HepG2 (cell line): ENCODE measurements around the gene PIGZ. TPM values are rescaled to one million over a fixed set of nuclear protein-coding genes. Genes with fewer than 3 reads are reported as not detected.

Source experiments
- ADNP ChIP-seq: sonication (generic); formaldehyde crosslinking; IDR thresholded peaks from 2 replicates; pipeline ENCODE4 v1.4.0; 2020; ENCODE audit warnings: missing genetic modification reagents
- ATF7-NPFF ChIP-seq: sonication (generic); formaldehyde crosslinking; IDR thresholded peaks from 2 replicates; pipeline ENCODE4 v1.8.1; 2023; ENCODE audit warnings: mild to moderate bottlenecking, low read depth, missing genetic modification reagents, moderate library complexity
- CCDC6 ChIP-seq: sonication (generic); formaldehyde crosslinking; IDR thresholded peaks from 2 replicates; pipeline ENCODE4 v1.8.1; 2022; ENCODE audit warnings: mild to moderate bottlenecking, missing genetic modification reagents, moderate library complexity
- CHCHD3 ChIP-seq: sonication (generic); formaldehyde crosslinking; IDR thresholded peaks from 2 replicates; pipeline ENCODE4 v1.8.0; 2022; ENCODE audit warnings: mild to moderate bottlenecking, missing genetic modification reagents, moderate library complexity
- FOXM1 ChIP-seq: sonication (generic); formaldehyde crosslinking; IDR thresholded peaks from 2 replicates; pipeline ENCODE4 v1.5.0; 2020; ENCODE audit warnings: missing genetic modification reagents
- MNT ChIP-seq: fragments of 450-650 bp; IDR thresholded peaks from 2 replicates; pipeline ENCODE4 v1.6.1; 2016
- NCOA2 ChIP-seq: sonication (generic); formaldehyde crosslinking; IDR thresholded peaks from 2 replicates; pipeline ENCODE4 v1.8.0; 2022; ENCODE audit warnings: inconsistent platforms
- PCBP2 ChIP-seq: fragments of 200-400 bp; formaldehyde crosslinking; optimal IDR thresholded peaks from 2 replicates; pipeline ENCODE3; 2018; ENCODE audit warnings: low read length, low read depth; ENCODE audit not compliant: poor library complexity, severe bottlenecking
- REST ChIP-seq, 2 experiments: IDR thresholded peaks; 2 replicates each; pipeline ENCODE4 v1.6.1; 2011 to 2012; ENCODE audit warnings: low read length in 2 of 2, borderline replicate concordance in 1 of 2, low read depth in 1 of 2, mild to moderate bottlenecking in 1 of 2, moderate library complexity in 1 of 2
- TEAD3 ChIP-seq: optimal IDR thresholded peaks from 2 replicates; pipeline ENCODE3; 2016; ENCODE audit warnings: borderline replicate concordance
- TERF1 ChIP-seq: sonication (generic); formaldehyde crosslinking; IDR thresholded peaks from 2 replicates; pipeline ENCODE4 v1.8.0; 2022; ENCODE audit warnings: mild to moderate bottlenecking, missing genetic modification reagents, moderate library complexity
- UBTF ChIP-seq: sonication (generic); formaldehyde crosslinking; IDR thresholded peaks from 2 replicates; pipeline ENCODE4 v1.4.0; 2020; ENCODE audit warnings: mild to moderate bottlenecking, missing genetic modification reagents
- ZBTB4 ChIP-seq: sonication (generic); formaldehyde crosslinking; IDR thresholded peaks from 2 replicates; pipeline ENCODE4 v1.4.0; 2020; ENCODE audit warnings: missing genetic modification reagents, mild to moderate bottlenecking, borderline replicate concordance
- polyA plus RNA-seq, 8 experiments: library from polyadenylated mRNA; depleted of rRNA in 3 of 8; stranded (reverse) in 7 of 8; unstranded in 1 of 8; fragments of >200 nt; fragmentation: Illumina TruSeq in 4 of 8; extraction: Trizol in 4 of 8; gene quantifications; 2 replicates each; pipeline versions ENCODE4 v1.2.1 to v1.2.3, GENCODE V29; 2011 to 2016; ENCODE audit warnings: low read depth in 4 of 8, missing spikeins in 1 of 8, mixed read lengths in 1 of 8; ENCODE audit not compliant: insufficient read depth in 1 of 8
- total RNA-seq, 5 experiments: library from RNA; depleted of rRNA; stranded (reverse); fragments of >200 nt; fragmentation: Illumina TruSeq; extraction: Trizol; gene quantifications; 2 replicates each; pipeline ENCODE4 v1.2.3, GENCODE V29; 2016; ENCODE audit warnings: low read depth in 1 of 5

Gene PIGZ
- total and polyA plus RNA-seq, 2 of the 13 experiments (the other 11 are each of a cell fraction or from before 2014, with no cell fraction given), result 4.7 to 60.5 TPM

GRCh38 chr3:196948442-196949284 lies 20.0 kb downstream of the PIGZ start (continued):
- TF ChIP-seq REST (IDR thresholded peaks at IDR 0.05; ENCODE audit: borderline replicate concordance in 1 of 2, low read depth in 1 of 2, low read length in 2 of 2) (no peak), NCOA2 (CRISPR knock-in tag) (no peak), PCBP2 (peak; percentile 99), TEAD3 (CRISPR knock-in tag) (peak; percentile 22), ZBTB4 (CRISPR knock-in tag) (peak; percentile 95; the same call in 1 of the 2 replicates), ADNP (peak; percentile 48; the same call in 1 of the 2 replicates), CHCHD3 (CRISPR knock-in tag) (0 out of 2 replicates have a peak, but pooled peaks have one; percentile 57), MNT (no peak), FOXM1 (CRISPR knock-in tag) (0 out of 2 replicates have a peak, but pooled peaks have one; percentile 30), UBTF (CRISPR knock-in tag) (peak; percentile 73), CCDC6 (CRISPR knock-in tag) (no peak), ATF7-NPFF (CRISPR knock-in tag) (peak; percentile 56; the same call in 1 of the 2 replicates), TERF1 (CRISPR knock-in tag) (no peak)
